Tongue (tissue), 2 donors: Measurements from ENCODE around the gene PCNX3. TPM values are rescaled to one million over a fixed set of nuclear protein-coding genes. Genes with fewer than 3 reads are reported as not detected.

Experiments used
- DNase-seq: peaks from one replicate; pipeline ENCODE4 v3.0.0-alpha.2; 2015
- total RNA-seq: library from RNA; depleted of rRNA; stranded (reverse); fragments of >200 nt; gene quantifications from one replicate; pipeline ENCODE4 v1.2.3, GENCODE V29; 2014

The PCNX3 gene
- total RNA-seq, 1 donor from 2014 or later = 15.8 TPM

GRCh38 chr11:65640483-65641296 is 25.1 kb downstream of the PCNX3 start:
- DNase-seq = no peak

DNA sequence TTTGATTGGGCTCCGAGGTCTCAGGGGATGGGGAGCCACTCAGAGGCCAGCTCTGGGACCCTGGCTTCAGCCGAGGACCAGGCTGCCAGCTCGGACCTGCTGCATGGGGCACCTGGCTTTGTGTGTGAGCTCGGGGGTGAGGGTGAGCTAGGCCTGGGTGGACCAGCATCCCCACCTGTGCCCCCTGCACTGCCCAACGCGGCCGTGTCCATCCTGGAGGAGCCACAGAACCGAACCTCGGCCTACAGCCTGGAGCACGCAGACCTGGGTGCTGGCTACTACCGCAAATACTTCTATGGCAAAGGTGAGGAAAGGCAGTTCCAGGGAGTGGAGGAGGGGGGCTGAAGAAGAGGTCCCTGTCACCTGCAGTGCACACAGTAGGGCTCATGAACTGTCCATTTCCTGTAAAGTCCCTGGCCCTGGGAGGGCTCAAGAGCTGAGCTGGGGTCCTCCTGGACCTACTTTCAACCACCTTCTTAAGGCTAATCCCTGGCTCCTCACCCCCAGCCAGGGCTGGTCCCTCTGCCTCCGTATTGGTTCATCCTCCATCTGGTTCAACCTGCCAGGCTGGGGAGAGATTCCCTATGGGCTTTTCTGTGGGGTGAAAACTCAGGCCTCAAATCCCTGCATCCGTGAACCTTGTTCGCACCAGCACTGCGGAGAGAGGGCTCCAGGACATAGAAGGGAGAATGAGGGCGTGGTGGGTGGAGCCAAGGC is 25.9 kb downstream of the PCNX3 start:
- DNase-seq = no peak

GRCh38 chr11:65642014-65642671 is 26.6 kb downstream of the PCNX3 start:
- DNase-seq = no peak

GRCh38 chr11:65643971-65644370 is 28.4 kb downstream of the PCNX3 start:
- peak; percentile 47 for DNase-seq

DNA sequence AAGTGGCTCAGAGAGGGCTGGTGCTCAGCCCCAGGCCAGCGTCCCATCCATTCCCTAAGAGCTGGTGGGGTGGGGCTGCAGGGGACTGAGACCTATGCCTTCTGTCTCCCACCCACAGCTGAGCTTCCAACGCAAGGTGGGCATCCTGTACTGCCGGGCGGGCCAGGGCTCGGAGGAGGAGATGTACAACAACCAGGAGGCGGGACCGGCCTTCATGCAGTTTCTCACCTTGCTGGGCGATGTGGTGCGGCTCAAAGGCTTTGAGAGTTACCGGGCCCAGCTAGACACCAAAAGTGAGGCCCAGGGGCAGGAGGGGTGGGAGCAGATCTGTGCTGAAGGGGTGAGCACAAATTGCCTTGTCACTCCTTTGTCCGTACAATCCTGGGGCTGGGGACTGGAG is 29.3 kb downstream of the PCNX3 start:
- no peak for DNase-seq

GRCh38 chr11:65645710-65646109 is 30.1 kb downstream of the PCNX3 start:
- peak; percentile 31 for DNase-seq

DNA sequence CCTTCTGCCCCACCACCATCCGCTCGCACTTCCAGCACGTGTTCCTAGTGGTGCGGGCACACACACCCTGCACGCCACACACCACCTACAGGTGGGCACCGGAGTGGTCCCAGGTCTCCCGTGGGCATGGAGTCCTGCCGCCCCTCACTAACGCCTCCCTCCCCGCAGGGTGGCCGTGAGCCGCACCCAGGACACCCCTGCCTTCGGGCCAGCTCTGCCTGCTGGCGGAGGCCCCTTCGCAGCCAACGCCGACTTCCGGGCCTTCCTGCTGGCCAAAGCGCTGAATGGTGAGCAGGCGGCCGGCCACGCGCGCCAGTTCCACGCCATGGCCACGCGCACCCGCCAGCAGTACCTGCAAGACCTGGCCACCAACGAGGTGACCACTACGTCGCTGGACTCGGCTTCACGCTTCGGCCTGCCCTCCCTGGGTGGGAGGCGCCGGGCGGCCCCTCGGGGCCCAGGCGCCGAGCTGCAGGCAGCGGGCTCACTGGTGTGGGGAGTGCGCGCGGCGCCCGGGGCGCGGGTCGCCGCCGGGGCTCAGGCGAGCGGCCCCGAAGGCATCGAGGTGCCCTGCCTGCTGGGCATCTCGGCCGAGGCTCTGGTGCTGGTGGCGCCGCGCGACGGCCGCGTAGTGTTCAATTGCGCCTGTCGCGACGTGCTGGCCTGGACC is 30.8 kb downstream of the PCNX3 start:
- DNase-seq = no peak

- peak; percentile 60 for DNase-seq
These were observed 31.6 kb downstream of the PCNX3 start for GRCh38 chr11:65646958-65647701.

DNA sequence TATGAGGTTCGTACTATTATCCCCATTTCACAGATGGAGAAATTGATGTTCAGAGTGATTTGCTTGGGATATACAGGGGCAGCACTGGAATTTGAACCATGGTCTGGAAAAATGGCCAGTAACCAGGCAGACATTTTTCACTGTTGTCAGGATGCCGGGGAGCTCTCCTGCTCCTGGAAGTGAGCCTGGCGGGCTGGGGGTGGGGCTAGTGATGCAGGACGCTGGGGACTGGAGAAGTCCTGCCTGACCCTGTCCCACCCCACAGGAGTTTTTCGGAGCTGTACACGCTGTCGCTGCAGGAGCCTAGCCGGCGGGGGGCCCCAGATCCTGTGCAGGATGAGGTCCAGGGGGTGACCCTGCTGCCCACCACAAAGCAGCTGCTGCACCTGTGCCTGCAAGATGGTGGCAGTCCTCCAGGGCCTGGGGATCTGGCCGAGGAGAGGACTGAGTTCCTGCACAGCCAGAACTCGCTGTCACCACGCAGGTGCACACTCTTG is 33.5 kb downstream of the PCNX3 start:
- peak; percentile 45 for DNase-seq

GRCh38 chr11:65649656-65650546 is 34.3 kb downstream of the PCNX3 start:
- DNase-seq = no peak

- DNase-seq = no peak
These were observed 35.2 kb downstream of the PCNX3 start for GRCh38 chr11:65650547-65651338.

- no peak for DNase-seq
These were observed 35.7 kb downstream of the PCNX3 start for GRCh38 chr11:65651339-65651588.

DNA sequence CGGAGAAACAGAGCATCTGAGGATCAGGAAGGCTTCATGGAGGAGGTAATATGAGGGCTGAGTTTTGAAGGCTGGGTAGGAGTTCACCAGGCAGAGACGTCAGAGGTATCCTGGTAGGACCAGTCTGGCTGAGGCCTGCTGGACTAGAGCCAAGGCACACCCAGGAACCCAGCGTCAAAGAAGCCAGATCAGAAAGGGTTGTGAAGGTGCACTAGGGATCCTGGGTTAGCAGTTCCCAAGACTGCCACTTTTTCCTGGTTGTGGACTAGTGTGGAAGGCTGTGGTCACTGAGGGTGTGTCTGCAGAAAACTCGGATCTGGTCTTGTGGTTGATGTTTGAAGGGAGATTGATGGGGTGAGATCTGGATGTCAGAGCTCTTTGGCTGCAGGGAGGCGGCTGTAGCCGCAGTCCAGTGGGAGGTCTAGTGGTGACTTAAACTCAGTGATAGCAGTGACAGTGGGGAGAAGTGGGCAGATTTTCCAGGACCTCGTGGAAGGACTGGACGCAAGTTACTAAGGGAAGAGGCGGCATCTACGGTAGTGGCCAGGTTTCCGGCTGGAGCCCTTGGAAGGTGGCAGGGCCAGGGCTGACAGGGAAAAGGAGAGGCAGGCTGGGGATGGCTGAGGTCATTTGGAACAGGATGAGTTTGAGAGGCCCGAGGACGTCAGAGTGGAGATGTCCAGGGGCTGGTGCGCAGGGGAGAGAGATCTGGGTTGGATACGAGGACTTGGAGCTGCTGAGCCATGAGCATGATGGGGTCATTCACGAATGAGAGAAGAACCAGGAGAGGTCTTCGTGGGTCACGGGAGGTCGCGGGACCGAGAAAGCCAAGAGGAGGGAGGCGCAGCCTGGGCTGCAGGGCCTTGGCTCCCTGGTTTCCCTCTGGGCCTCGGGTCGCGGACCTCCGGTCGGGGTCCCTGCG is 36.3 kb downstream of the PCNX3 start:
- DNase-seq = peak; percentile 45

- peak; percentile 97 for DNase-seq
These were observed 37.1 kb downstream of the PCNX3 start for GRCh38 chr11:65652511-65653228.

DNA sequence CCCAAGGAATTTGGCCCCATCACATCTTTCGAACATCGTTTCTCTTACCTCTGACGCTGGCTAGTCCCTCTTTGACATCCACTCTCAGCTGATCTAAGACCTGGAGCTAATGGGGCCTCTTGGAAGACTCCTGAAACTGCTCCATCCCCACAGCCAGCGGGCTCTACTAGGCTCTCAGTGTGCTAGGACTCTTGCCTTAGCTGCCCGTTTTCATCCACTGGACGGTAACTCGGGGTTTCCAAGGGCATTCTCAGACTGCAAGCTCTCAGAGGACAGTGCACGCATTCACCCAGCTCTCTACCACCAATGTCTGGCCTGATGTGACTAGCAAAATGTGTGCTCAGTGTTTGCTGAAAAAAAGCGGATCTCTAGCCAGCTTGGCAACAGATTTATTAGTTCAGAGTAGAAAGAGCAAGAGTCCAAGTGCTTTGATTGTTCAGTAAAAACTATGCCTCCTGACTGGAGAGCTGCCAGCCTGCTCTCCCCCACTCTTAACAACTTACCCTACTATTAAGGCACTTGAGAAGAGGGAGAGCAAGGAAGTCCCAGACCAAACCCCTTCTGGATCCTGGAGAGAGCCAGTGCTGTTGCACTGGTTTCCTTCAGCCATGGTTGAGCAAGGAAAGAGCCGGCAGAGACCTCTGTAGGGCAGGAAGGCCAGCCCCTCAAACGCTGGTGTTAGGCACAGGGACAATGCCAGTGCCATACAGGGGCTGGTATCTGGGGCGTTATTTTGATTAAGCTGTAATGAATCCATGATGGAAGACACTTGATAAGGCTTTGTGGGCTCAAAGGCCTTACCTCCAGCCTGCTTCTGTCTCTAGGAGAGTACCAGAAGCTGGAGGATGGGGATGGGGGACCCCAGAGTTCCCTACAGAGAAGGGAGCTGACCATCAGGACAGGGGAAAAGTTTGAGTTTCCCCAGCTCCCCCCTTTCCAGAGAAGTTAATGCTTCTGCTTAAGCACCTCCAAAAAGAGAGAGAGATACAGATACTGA is 38.0 kb downstream of the PCNX3 start:
- DNase-seq = no peak

GRCh38 chr11:65654375-65655349 is 39.1 kb downstream of the PCNX3 start:
- DNase-seq = no peak
